Left cardiac atrium (tissue), 4 donors: ENCODE measurements around the gene SELENOS. TPM values are rescaled to one million over a fixed set of nuclear protein-coding genes. Genes with fewer than 3 reads are reported as not detected.

ENCODE experiments used
- ATAC-seq, 2 donors: fragments of 200-7000 bp; cut with Tn5 transposase; one replicate each; pipeline ENCODE4 v1.9.1; 2020; ENCODE audit warnings: mild to moderate bottlenecking in 2 of 2, moderate library complexity in 2 of 2
- DNase-seq: peaks from one replicate; pipeline ENCODE4 v3.0.0-alpha.2; 2020
- intact Hi-C, 2 donors: fragments of 100-400 bp; cut with DNase I; formaldehyde crosslinking; loops; one replicate each; pipeline versions ENCODE4 v1.14.1 to v1.15.1; 2022 to 2023
- total RNA-seq, 2 donors: library from RNA; stranded (reverse); fragmentation: NEBNext Ultra II Directional; extraction: Animal tissue kit (Norgen Biotek cat#: 25700); gene quantifications; one replicate each; pipeline ENCODE4 v1.2.1, GENCODE V29; 2021
- donor health status: DM: no; HTN: yes; CAD: no.
- donor health status: DM: no; HTN: yes; CAD: no; lungs with severe emphysema.
- donor health status: DM: yes; HTN: yes; CAD: no.
- donor health status: Dilated cardiomyopathy.

The SELENOS gene
- total RNA-seq, 2 donors from 2014 or later, result 37.7 to 66.2 TPM

- peak; percentile 64 to 75 for ATAC-seq
- DNase-seq, result peak; percentile 63
- intact Hi-C loops, result loop anchor here (1.0 to 2.0 kb wide), 3 partner anchors 170 to 244 kb away; no protein-coding TSS in a partner anchor
These were observed 18.8 kb downstream of the SELENOS start for GRCh38 chr15:101258238-101259144.

GRCh38 chr15:101256757-101257156 lies 20.5 kb downstream of the SELENOS start:
- DNase-seq (no peak), ATAC-seq (no peak)
- intact Hi-C loops, result no loop called here

GRCh38 chr15:101255615-101256241 lies 21.6 kb downstream of the SELENOS start:
- DNase-seq (peak; percentile 59), ATAC-seq (peak in 1 of 2 donors; percentile 45)
- intact Hi-C loops, result no loop called here

- intact Hi-C loops, result no loop called here
- ATAC-seq (no peak), DNase-seq (no peak)
These were observed 22.3 kb downstream of the SELENOS start for GRCh38 chr15:101255051-101255395.

GRCh38 chr15:101254157-101255050 lies 22.9 kb downstream of the SELENOS start:
- ATAC-seq (no peak), DNase-seq (no peak)
- intact Hi-C loops, result loop anchor here in 1 of 2 donors (5.0 kb wide), 1 partner anchor 67 kb away; no protein-coding TSS in a partner anchor

- intact Hi-C loops, result loop anchor here in 1 of 2 donors (5.0 kb wide), 1 partner anchor 66 kb away; no protein-coding TSS in a partner anchor
- no peak for DNase-seq
- ATAC-seq, result no peak
These were observed 24.4 kb downstream of the SELENOS start for GRCh38 chr15:101252836-101253235.

GRCh38 chr15:101251830-101252820 lies 25.2 kb downstream of the SELENOS start, which contains the start of gene CHSY1:
TSS of gene CHSY1 (minus strand) at chr15:101252048. CDS start at chr15:101251456, 592 bp downstream.
- ATAC-seq, result peak; percentile 91 to 93
- DNase-seq, result peak; percentile 96
- intact Hi-C loops, result loop anchor here in 1 of 2 donors (5.0 kb wide), 1 partner anchor 65 kb away; no protein-coding TSS in a partner anchor

- DNase-seq (peak; percentile 55), ATAC-seq (peak; percentile 36 to 58)
- intact Hi-C loops, result loop anchor here in 1 of 2 donors (5.0 kb wide), 1 partner anchor 64 kb away; no protein-coding TSS in a partner anchor
These were observed 26.1 kb downstream of the SELENOS start for GRCh38 chr15:101250873-101251829.

- DNase-seq (no peak), ATAC-seq (peak in 1 of 2 donors; percentile 8)
- intact Hi-C loops, result loop anchor here in 1 of 2 donors (5.0 kb wide), 1 partner anchor 63 kb away; no protein-coding TSS in a partner anchor
These were observed 26.9 kb downstream of the SELENOS start for GRCh38 chr15:101250341-101250831.

GRCh38 chr15:101248274-101248673 lies 29.0 kb downstream of the SELENOS start:
- intact Hi-C loops, result loop anchor here in 1 of 2 donors (10.0 kb wide), 1 partner anchor 83 kb away; no protein-coding TSS in a partner anchor
- DNase-seq, result no peak
- ATAC-seq, result no peak

- intact Hi-C loops, result loop anchor here in 1 of 2 donors (10.0 kb wide), 1 partner anchor 82 kb away; no protein-coding TSS in a partner anchor
- ATAC-seq, result no peak
- DNase-seq, result no peak
These were observed 30.2 kb downstream of the SELENOS start for GRCh38 chr15:101246824-101247745.

GRCh38 chr15:101246391-101246790 lies 30.9 kb downstream of the SELENOS start:
- ATAC-seq (no peak), DNase-seq (no peak)
- intact Hi-C loops, result loop anchor here in 1 of 2 donors (10.0 kb wide), 1 partner anchor 82 kb away; no protein-coding TSS in a partner anchor

GRCh38 chr15:101244889-101245668 lies 32.2 kb downstream of the SELENOS start:
- DNase-seq (no peak), ATAC-seq (no peak)
- intact Hi-C loops, result loop anchor here in 1 of 2 donors (10.0 kb wide), 1 partner anchor 80 kb away; no protein-coding TSS in a partner anchor
